Measurements from ENCODE around the gene SLC25A29. TPM values are rescaled to one million over a fixed set of nuclear protein-coding genes. Genes with fewer than 3 reads are reported as not detected.

The SLC25A29 gene
- total RNA-seq, 1 donor from 2014 or later, result 15.9 TPM

- H3K9me3 Mint-ChIP-seq, result no peaks in the 10 kb centered on the region
- H3K4me1 Mint-ChIP-seq (ENCODE audit: low read depth), result no peaks in the 10 kb centered on the region
- no peak for DNase-seq (ENCODE audit: low spot score)
- intact Hi-C loops (cut with micrococcal nuclease), result no loop called here
- H3K4me3 Mint-ChIP-seq, result no peak overlapping the region
- H3K27me3 Mint-ChIP-seq (ENCODE audit: insufficient read depth), result peaks cover 5% of the 10 kb centered on the region
- no peaks in the 10 kb centered on the region for H3K36me3 Mint-ChIP-seq (ENCODE audit: low read depth)
- H3K27ac Mint-ChIP-seq, result no peak overlapping the region
Observed at GRCh38 chr14:100327128-100327527, 20.9 kb upstream of the SLC25A29 start.

DNA sequence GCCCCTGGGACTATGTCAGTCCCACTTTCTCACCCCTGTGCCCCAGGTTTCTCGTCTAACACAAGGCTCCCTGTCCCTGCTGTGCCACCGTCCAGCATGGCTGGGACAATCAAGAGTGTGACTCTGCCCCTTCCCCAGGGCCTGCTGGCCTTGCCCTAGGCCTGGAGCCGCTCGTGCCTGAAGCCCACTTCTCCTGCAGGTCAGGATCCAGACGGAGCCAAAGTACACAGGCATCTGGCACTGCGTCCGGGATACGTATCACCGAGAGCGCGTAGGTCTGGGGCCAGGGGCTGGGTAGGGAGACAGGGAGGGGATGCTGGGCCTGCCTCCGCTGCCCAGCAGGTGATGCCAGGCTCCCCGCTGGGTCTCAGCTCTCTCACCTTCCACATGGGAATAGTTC lies 19.7 kb upstream of the SLC25A29 start:
- Mint-ChIP-seq H3K27me3 (ENCODE audit: insufficient read depth) (peaks cover 5% of the 10 kb centered on the region), H3K27ac (no peak overlapping the region), H3K9me3 (no peaks in the 10 kb centered on the region), H3K4me1 (ENCODE audit: low read depth) (no peaks in the 10 kb centered on the region), H3K4me3 (no peak overlapping the region), H3K36me3 (ENCODE audit: low read depth) (no peaks in the 10 kb centered on the region)
- intact Hi-C loops (cut with micrococcal nuclease), result no loop called here
- DNase-seq (ENCODE audit: low spot score), result no peak

DNA sequence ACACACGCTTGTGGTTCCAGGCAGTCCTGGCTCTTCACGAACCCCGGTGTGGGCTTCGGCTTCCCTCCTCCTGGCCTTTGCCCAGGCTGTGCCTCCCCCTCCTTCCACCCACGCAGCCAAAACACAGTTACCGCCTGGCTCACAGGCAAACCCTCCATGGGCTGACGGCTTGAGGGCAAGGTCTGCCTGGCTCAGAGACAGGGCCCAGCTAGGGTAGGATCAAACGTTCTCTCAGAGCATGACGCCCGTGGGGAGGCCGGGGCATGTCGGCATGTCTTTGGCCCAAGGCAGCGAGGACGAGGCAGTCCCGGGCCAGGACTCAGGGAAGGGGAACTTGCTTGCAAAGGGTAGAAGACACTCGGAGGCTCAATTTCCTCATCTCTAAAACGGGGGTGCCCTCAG lies 19.0 kb upstream of the SLC25A29 start:
- Mint-ChIP-seq H3K4me3 (no peak overlapping the region), H3K27ac (no peak overlapping the region), H3K27me3 (ENCODE audit: insufficient read depth) (peaks cover 5% of the 10 kb centered on the region), H3K9me3 (no peaks in the 10 kb centered on the region), H3K4me1 (ENCODE audit: low read depth) (no peaks in the 10 kb centered on the region), H3K36me3 (ENCODE audit: low read depth) (no peaks in the 10 kb centered on the region)
- no peak for DNase-seq (ENCODE audit: low spot score)
- intact Hi-C loops (cut with micrococcal nuclease), result no loop called here

GRCh38 chr14:100323942-100324307 lies 17.7 kb upstream of the SLC25A29 start:
- peaks cover 5% of the 10 kb centered on the region for H3K4me1 Mint-ChIP-seq (ENCODE audit: low read depth)
- intact Hi-C loops (cut with micrococcal nuclease), result no loop called here
- no peak overlapping the region for H3K27ac Mint-ChIP-seq
- peaks cover 5% of the 10 kb centered on the region for H3K27me3 Mint-ChIP-seq (ENCODE audit: insufficient read depth)
- H3K36me3 Mint-ChIP-seq (ENCODE audit: low read depth), result no peaks in the 10 kb centered on the region
- no peak for DNase-seq (ENCODE audit: low spot score)
- no peaks in the 10 kb centered on the region for H3K9me3 Mint-ChIP-seq
- no peak overlapping the region for H3K4me3 Mint-ChIP-seq

- H3K4me1 Mint-ChIP-seq (ENCODE audit: low read depth), result peaks cover 5% of the 10 kb centered on the region
- H3K4me3 Mint-ChIP-seq, result no peak within 1 kb of the TSS
- no peaks in the 10 kb centered on the region for H3K36me3 Mint-ChIP-seq (ENCODE audit: low read depth)
- intact Hi-C loops (cut with micrococcal nuclease), result no loop called here
- no peak for DNase-seq (ENCODE audit: low spot score)
- no peaks in the 10 kb centered on the region for H3K9me3 Mint-ChIP-seq
- peaks cover 5% of the 10 kb centered on the region for H3K27me3 Mint-ChIP-seq (ENCODE audit: insufficient read depth)
- no peak within 1 kb of the TSS for H3K27ac Mint-ChIP-seq
Observed at GRCh38 chr14:100323121-100323941, 17.1 kb upstream of the SLC25A29 start, which contains the start of gene SLC25A47. Gene SLC25A47 (plus strand): TSS chr14:100323339. CDS start chr14:100323415, 76 bp downstream.

DNA sequence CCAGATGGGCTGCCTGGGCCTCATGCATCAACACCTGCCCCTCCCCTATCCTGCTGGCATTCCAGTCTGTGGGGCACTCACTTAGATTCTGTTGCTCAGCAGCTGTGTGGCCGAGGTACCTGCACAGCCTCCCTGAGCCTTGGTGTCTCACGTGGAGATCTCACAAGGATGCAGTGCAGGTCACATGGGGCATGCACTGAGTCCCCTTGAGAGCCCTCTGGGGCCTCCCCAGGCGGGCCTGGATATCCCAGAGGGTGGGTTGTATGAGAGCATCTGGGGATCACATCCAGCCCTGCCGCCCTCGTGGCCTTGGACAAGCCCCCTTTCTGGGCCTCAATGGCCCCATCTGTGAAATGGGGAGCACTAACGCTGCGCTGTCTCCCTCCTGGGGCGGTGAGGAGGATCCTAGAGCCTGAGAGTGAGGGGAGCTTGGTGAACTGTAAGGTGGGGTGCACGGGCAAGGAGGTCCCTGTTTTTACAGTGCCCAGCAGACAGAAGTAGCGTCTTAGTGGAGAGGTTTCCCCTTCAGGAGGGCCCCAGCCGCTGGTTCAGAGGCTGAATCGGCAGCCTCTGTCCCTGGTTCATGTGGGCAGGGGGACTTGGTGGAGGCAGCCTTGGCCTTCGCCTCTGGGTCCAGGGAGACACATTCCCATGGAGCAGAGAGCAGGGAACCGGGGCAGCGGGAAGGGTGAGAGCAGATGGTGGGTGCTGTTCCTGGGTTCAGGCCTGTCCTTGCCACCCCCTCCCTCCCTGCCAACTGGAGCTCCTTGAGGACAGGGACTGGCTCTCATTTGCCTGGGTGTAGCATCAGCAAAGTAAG lies 16.1 kb upstream of the SLC25A29 start:
- no peak overlapping the region for H3K4me3 Mint-ChIP-seq
- H3K4me1 Mint-ChIP-seq (ENCODE audit: low read depth), result peaks cover 5% of the 10 kb centered on the region
- H3K27ac Mint-ChIP-seq, result no peak overlapping the region
- no peak for DNase-seq (ENCODE audit: low spot score)
- H3K27me3 Mint-ChIP-seq (ENCODE audit: insufficient read depth), result peaks cover 5% of the 10 kb centered on the region
- H3K9me3 Mint-ChIP-seq, result no peaks in the 10 kb centered on the region
- H3K36me3 Mint-ChIP-seq (ENCODE audit: low read depth), result no peaks in the 10 kb centered on the region
- intact Hi-C loops (cut with micrococcal nuclease), result no loop called here

DNA sequence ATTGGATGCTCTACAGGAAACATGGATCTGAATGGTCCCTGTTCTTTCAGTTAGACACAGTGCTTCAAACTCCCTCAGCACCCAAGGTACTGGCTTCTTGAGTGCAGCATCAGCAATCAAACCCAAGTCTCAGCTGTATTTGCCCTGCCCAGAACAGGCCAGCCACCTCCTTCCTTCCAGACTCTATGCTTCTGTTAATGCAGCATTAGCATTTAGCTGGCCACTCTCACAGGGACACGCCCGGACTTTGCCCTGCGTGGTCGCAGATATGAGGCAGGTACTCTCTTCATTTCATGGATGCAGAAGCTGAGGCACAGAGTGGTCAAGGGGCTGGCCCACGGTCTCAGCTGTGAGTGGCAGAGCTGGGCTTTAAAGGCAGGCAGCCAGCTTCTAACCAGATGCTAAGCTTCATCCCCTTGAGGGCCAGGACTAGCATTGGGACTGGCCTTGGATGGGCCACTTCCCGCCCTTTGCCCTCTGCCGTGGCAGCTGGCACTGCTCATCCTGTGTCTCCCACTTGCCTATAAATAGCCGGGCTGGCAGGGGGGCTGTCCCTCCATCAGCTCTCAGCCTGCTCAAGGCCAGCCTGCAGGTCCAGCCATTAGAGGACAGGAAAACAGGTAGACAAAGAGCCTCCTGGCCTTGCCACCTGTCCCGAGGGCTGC lies 15.4 kb upstream of the SLC25A29 start:
- Mint-ChIP-seq H3K9me3 (no peaks in the 10 kb centered on the region), H3K36me3 (ENCODE audit: low read depth) (no peaks in the 10 kb centered on the region), H3K4me1 (ENCODE audit: low read depth) (peaks cover 5% of the 10 kb centered on the region), H3K27me3 (ENCODE audit: insufficient read depth) (peaks cover 5% of the 10 kb centered on the region), H3K27ac (no peak overlapping the region), H3K4me3 (no peak overlapping the region)
- no peak for DNase-seq (ENCODE audit: low spot score)
- intact Hi-C loops (cut with micrococcal nuclease), result no loop called here

- intact Hi-C loops (cut with micrococcal nuclease), result no loop called here
- Mint-ChIP-seq H3K4me1 (ENCODE audit: low read depth) (peaks cover 5% of the 10 kb centered on the region), H3K27me3 (ENCODE audit: insufficient read depth) (peaks cover 5% of the 10 kb centered on the region), H3K4me3 (no peak overlapping the region), H3K27ac (no peak overlapping the region), H3K36me3 (ENCODE audit: low read depth) (no peaks in the 10 kb centered on the region), H3K9me3 (no peaks in the 10 kb centered on the region)
- no peak for DNase-seq (ENCODE audit: low spot score)
Observed at GRCh38 chr14:100320157-100320856, 14.1 kb upstream of the SLC25A29 start.

- Mint-ChIP-seq H3K4me1 (ENCODE audit: low read depth) (peaks cover 5% of the 10 kb centered on the region), H3K27me3 (ENCODE audit: insufficient read depth) (peaks cover 11% of the 10 kb centered on the region), H3K36me3 (ENCODE audit: low read depth) (no peaks in the 10 kb centered on the region), H3K4me3 (peak overlapping the region; percentile 26), H3K9me3 (no peaks in the 10 kb centered on the region), H3K27ac (no peak overlapping the region)
- peak; percentile 47 for DNase-seq (ENCODE audit: low spot score)
- intact Hi-C loops (cut with micrococcal nuclease), result loop anchor here (1.0 kb wide), 2 partner anchors 12 to 33 kb away; partner anchors contain the start of gene SLC25A29
Observed at GRCh38 chr14:100317912-100318808, 11.9 kb upstream of the SLC25A29 start.

GRCh38 chr14:100317389-100317788 lies 11.1 kb upstream of the SLC25A29 start:
- H3K27me3 Mint-ChIP-seq (ENCODE audit: insufficient read depth), result peaks cover 8% of the 10 kb centered on the region
- H3K4me1 Mint-ChIP-seq (ENCODE audit: low read depth), result peaks cover 5% of the 10 kb centered on the region
- H3K4me3 Mint-ChIP-seq, result no peak overlapping the region
- H3K9me3 Mint-ChIP-seq, result no peaks in the 10 kb centered on the region
- DNase-seq (ENCODE audit: low spot score), result no peak
- no peak overlapping the region for H3K27ac Mint-ChIP-seq
- H3K36me3 Mint-ChIP-seq (ENCODE audit: low read depth), result no peaks in the 10 kb centered on the region
- intact Hi-C loops (cut with micrococcal nuclease), result no loop called here

- no peak overlapping the region for H3K27ac Mint-ChIP-seq
- no peaks in the 10 kb centered on the region for H3K36me3 Mint-ChIP-seq (ENCODE audit: low read depth)
- H3K4me1 Mint-ChIP-seq (ENCODE audit: low read depth), result peaks cover 5% of the 10 kb centered on the region
- H3K27me3 Mint-ChIP-seq (ENCODE audit: insufficient read depth), result peaks cover 21% of the 10 kb centered on the region
- intact Hi-C loops (cut with micrococcal nuclease), result no loop called here
- no peaks in the 10 kb centered on the region for H3K9me3 Mint-ChIP-seq
- H3K4me3 Mint-ChIP-seq, result no peak overlapping the region
- no peak for DNase-seq (ENCODE audit: low spot score)
Observed at GRCh38 chr14:100314724-100315123, 8.5 kb upstream of the SLC25A29 start.

Measured in activated T-helper 1 cell treated with anti-CD3 and anti-CD28 coated beads, Interleukin-12 subunit alpha, Interleukin-12 subunit beta, Interleukin-2, Interleukin-4 antibody, amounts not matched to agents 30 ng/mL and 10 ng/mL and 1 ng/mL, durations not matched to agents 14 hours and 24 hours and 36 hours (primary cell).